ENCODE data around the gene SWI5. TPM values are rescaled to one million over a fixed set of nuclear protein-coding genes. Genes with fewer than 3 reads are reported as not detected.
A peak's percentile ranks its signal among the peaks of the same experiment; 100 is the strongest.
"Not testable (repeated sequence)": the region's sequence is repeated elsewhere in the genome, so short reads cannot be mapped to it uniquely, and the experiment has no call there.

The SWI5 gene
- 32.8 and 43.3 TPM in 2 replicates for total RNA-seq (2014; rRNA removed; shearing (Covaris generic))
- 60.7 and 64.9 TPM in 2 replicates for polyA plus RNA-seq (2016; fragmentation: Nextera tagmentation; extraction: Ambion mirVana)

DNA sequence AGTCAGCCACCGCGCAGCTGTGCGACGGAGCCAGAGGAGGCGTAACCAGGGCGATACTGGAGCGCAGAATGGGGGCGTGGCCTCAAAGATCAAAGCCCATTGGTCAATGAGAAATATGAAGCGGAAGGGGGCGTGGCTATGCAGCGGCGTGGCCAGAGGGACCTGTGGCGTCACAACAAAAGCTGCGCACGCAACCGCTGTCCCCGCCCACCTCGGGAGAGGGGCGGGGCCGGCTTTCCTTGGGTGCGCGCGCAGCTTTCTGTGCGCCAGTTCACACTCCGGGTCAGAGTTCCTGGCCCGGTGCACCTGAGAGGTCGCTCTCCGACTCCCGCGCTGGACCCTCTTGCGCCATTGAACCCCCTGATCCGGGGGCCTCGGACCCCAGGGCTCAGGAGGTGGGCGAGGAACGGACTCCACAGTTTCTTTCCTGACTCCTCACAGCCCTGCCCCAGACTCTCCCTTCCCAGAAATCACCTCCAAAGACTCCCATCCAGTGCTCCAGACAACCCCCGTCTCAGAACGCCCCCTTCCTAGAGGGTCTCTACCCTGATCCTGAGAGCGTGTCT, at the start of gene SWI5:
SWI5 (plus strand) TSS at position 269 of the 566 bp plus-strand sequence.
- peaks cover 78% of the 10 kb centered on the region for H3K79me2 ChIP-seq (ENCODE audit: insufficient read depth)
- in situ Hi-C loops (cut with MboI), result no loop called here

DNA sequence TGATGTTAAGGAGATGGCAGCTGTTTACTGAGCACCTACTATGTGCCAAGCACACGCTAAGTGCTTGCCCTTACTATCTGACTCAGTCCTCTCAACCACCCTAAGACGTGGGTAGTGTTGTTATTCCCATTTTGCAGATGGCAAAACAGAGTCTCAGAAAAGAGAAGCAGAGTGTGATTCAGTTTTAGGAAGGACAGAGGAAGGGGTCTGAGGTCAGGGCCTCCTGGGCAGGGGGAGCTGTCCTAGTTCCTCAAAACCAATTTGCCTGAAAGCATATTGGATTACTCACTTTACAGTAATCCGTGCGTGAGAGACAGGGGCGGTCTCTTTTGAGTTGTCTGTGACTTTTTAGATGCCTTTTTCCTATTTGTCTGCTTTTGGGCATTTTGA, 49.7 kb upstream of the SWI5 start:
- Histone ChIP-seq H3F3A (ENCODE audit: insufficient read depth) (no peaks in the 10 kb centered on the region), H3K9me2 (ENCODE audit: insufficient read depth) (no peaks in the 10 kb centered on the region), H2AFZ (no peak overlapping the region), H3K4me2 (ENCODE audit: unreplicated experiment) (no peak overlapping the region), H3K4me3 (no peak overlapping the region), H3K4me1 (ENCODE audit: insufficient read depth) (no peaks in the 10 kb centered on the region), H3K27me3 (replicated peaks; ENCODE audit: insufficient read depth) (no peaks in the 10 kb centered on the region), H3K9ac (no peak overlapping the region), H3K79me2 (ENCODE audit: insufficient read depth) (no peaks in the 10 kb centered on the region), H4K20me1 (ENCODE audit: insufficient read depth) (no peaks in the 10 kb centered on the region), H3K36me3 (ENCODE audit: low read depth) (no peaks in the 10 kb centered on the region; the same call in 1 of the 2 replicates), H3K9me3 (ENCODE audit: low read depth) (no peaks in the 10 kb centered on the region), H3K27ac (no peak overlapping the region)
- no peak for DNase-seq
- in situ Hi-C loops (cut with MboI), result no loop called here
- WGBS, 2 experiments (ENCODE audit: low coverage in 1 of 2, low lambda C conversion rate in 2 of 2, missing lambda C conversion rate in 2 of 2), result 90% methylated on average over 5 of the region's 5 CpGs
- TF ChIP-seq EZH2phosphoT487 (IDR thresholded peaks at IDR 0.05; ENCODE audit: insufficient read depth, low read depth), result no peak
- TF ChIP-seq EZH2 (IDR thresholded peaks at IDR 0.05; ENCODE audit: insufficient read depth, poor library complexity, severe bottlenecking), result no peak

More for the DNA sequence above, at the start of gene SWI5:
- WGBS, 2 experiments (ENCODE audit: low coverage in 1 of 2, low lambda C conversion rate in 2 of 2, missing lambda C conversion rate in 2 of 2), result 0 to 3% methylated on average over 24 to 34 of the region's 38 CpGs
- H4K20me1 ChIP-seq (ENCODE audit: insufficient read depth), result no peaks in the 10 kb centered on the region
- no peaks in the 10 kb centered on the region for H3K9me3 ChIP-seq (ENCODE audit: low read depth)
- H3K9ac ChIP-seq, result peak within 1 kb of the TSS; percentile 100
- peak within 1 kb of the TSS; percentile 85 for H2AFZ ChIP-seq
- peak within 1 kb of the TSS; percentile 96 for H3K4me3 ChIP-seq
- no peaks in the 10 kb centered on the region for H3F3A ChIP-seq (ENCODE audit: insufficient read depth)
- peak within 1 kb of the TSS; percentile 89 for H3K27ac ChIP-seq
- H3K4me1 ChIP-seq (ENCODE audit: insufficient read depth), result peaks cover 19% of the 10 kb centered on the region
- H3K36me3 ChIP-seq (ENCODE audit: low read depth), result peaks cover 23% of the 10 kb centered on the region
- DNase-seq, result peak; percentile 100
- H3K9me2 ChIP-seq (ENCODE audit: insufficient read depth), result no peaks in the 10 kb centered on the region
- TF ChIP-seq EZH2phosphoT487 (IDR thresholded peaks at IDR 0.05; ENCODE audit: insufficient read depth, low read depth) (no peak), EZH2 (IDR thresholded peaks at IDR 0.05; ENCODE audit: insufficient read depth, poor library complexity, severe bottlenecking) (no peak)
- peak within 1 kb of the TSS; percentile 98 for H3K4me2 ChIP-seq (ENCODE audit: unreplicated experiment)
- no peaks in the 10 kb centered on the region for H3K27me3 ChIP-seq (replicated peaks; ENCODE audit: insufficient read depth)

DNA sequence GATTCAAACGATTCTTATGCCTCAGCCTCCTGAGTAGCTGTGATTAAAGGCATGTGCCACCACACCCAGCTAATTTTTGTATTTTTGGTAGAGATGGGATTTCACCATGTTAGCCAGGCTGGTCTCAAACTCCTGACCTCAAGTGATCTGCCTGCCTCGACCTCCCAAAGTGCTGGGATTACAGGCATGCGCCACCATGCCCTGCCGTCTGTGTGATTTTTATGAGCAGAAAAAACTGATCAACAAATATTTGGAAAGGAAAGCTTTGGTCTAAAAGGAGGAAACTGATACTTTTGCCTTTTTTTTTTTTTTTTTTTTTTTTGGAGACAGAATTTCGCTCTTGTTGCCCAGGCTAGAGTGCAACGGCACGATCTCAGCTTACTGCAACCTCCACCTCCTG, 45.2 kb upstream of the SWI5 start:
- DNase-seq; H3K79me2 ChIP-seq (ENCODE audit: insufficient read depth); H4K20me1 ChIP-seq (ENCODE audit: insufficient read depth); H3K9me2 ChIP-seq (ENCODE audit: insufficient read depth); H3K9me3 ChIP-seq (ENCODE audit: low read depth); H3K27ac ChIP-seq; H3F3A ChIP-seq (ENCODE audit: insufficient read depth); H3K9ac ChIP-seq; in situ Hi-C loops (cut with MboI); H3K4me1 ChIP-seq (ENCODE audit: insufficient read depth); H2AFZ ChIP-seq; H3K4me3 ChIP-seq; H3K27me3 ChIP-seq (replicated peaks; ENCODE audit: insufficient read depth); H3K36me3 ChIP-seq (ENCODE audit: low read depth); H3K4me2 ChIP-seq (ENCODE audit: unreplicated experiment): not testable (repeated sequence)
- WGBS, 2 experiments (ENCODE audit: low coverage in 1 of 2, low lambda C conversion rate in 2 of 2, missing lambda C conversion rate in 2 of 2), result 42 to 53% methylated on average over 7 of the region's 7 CpGs

DNA sequence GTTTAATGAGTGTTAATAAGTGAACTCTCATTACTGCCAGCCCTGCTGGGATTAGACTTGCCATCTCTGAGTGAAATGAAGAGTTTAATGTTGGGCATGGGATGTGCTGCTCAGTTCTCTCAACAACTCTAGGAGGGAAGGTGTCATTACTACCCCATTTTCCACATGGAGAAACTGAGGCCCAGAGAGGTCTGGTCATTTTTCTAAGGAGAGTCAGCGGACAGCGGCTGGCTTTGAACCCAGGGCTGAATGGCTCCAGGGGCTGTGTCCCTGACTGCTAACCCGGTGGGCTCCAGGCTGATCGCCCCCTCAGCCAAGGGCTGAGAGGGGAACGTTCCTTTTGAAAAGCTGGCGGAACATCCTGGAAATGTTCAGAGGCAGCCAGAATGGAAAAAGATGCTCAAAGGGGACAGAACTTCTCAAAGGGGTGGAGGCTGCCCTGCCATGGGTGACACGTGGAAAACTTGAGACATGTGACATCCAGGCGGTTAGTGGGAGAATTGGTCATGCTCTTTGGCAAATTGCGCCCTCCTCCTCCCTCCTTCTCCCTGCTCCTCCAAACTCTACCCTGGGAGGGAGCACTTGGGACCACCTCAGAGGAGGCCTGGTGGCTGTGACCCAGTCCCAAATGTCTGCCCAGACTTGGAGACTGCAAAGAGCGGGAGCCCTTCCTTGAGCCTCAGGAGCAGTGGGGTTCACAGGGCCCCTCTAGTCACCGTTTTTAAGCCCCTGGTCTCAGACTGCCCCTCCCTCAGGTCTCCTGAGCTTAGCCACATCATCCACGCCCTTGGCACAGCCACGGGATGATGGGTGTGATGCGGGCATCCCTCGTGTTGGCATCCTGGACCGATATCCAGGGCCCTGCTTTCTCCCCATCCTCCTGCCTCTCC, 44.2 kb upstream of the SWI5 start:
- Histone ChIP-seq H2AFZ (no peak overlapping the region), H3K4me2 (ENCODE audit: unreplicated experiment) (no peak overlapping the region), H3K27me3 (replicated peaks; ENCODE audit: insufficient read depth) (no peaks in the 10 kb centered on the region), H3K4me1 (ENCODE audit: insufficient read depth) (no peaks in the 10 kb centered on the region), H3K36me3 (ENCODE audit: low read depth) (no peaks in the 10 kb centered on the region), H4K20me1 (ENCODE audit: insufficient read depth) (no peaks in the 10 kb centered on the region), H3K79me2 (ENCODE audit: insufficient read depth) (no peaks in the 10 kb centered on the region), H3K9me3 (ENCODE audit: low read depth) (no peaks in the 10 kb centered on the region), H3F3A (ENCODE audit: insufficient read depth) (no peaks in the 10 kb centered on the region), H3K27ac (no peak overlapping the region), H3K4me3 (no peak overlapping the region), H3K9me2 (ENCODE audit: insufficient read depth) (no peaks in the 10 kb centered on the region), H3K9ac (no peak overlapping the region)
- 42 to 45% methylated on average over 15 to 16 of the region's 16 CpGs for WGBS, 2 experiments (ENCODE audit: low coverage in 1 of 2, low lambda C conversion rate in 2 of 2, missing lambda C conversion rate in 2 of 2)
- TF ChIP-seq EZH2phosphoT487 (IDR thresholded peaks at IDR 0.05; ENCODE audit: insufficient read depth, low read depth) (no peak), EZH2 (IDR thresholded peaks at IDR 0.05; ENCODE audit: insufficient read depth, poor library complexity, severe bottlenecking) (no peak)
- in situ Hi-C loops (cut with MboI), result no loop called here
- DNase-seq, result peak; percentile 73
